IMR-90 (cell line): ENCODE measurements around the gene PVALEF. TPM values are rescaled to one million over a fixed set of nuclear protein-coding genes. Genes with fewer than 3 reads are reported as not detected.

ENCODE experiments used
- ATAC-seq: fragments of 200-7000 bp; cut with Tn5 transposase; 2 replicates; pipeline ENCODE4 v1.9.1; 2020; ENCODE audit warnings: low read depth, mild to moderate bottlenecking, moderate library complexity
- BruUV-seq: library from RNA; stranded (reverse); fragments of 400-500 nt; replicated peaks from 2 replicates; lab custom pipeline; 2021; lab: Mats Ljungman, UMichigan
- CTCF ChIA-PET: fragments of 300-600 bp; formaldehyde crosslinking; extraction: SDS; loops from one replicate; lab custom pipeline; 2021; ENCODE audit warnings: antibody characterized with exemption; lab: Yijun Ruan, JAX
- POLR2A ChIA-PET: fragments of 300-600 bp; sonication (Branson Sonifier 250); formaldehyde crosslinking; loops from one replicate; lab custom pipeline; 2022; ENCODE audit warnings: antibody characterized with exemption; ENCODE audit not compliant: unreplicated experiment; lab: Charles Lee
- DNase-seq: peaks from one replicate; pipeline ENCODE4 v3.0.0; 2013
- H2AFZ ChIP-seq: replicated peaks from 2 replicates; pipeline ENCODE3; 2013; ENCODE audit warnings: low read length, mild to moderate bottlenecking; ENCODE audit not compliant: poor library complexity
- H2AK5ac ChIP-seq: 2 replicates; pipeline ENCODE4 v1.6.1; 2013; ENCODE audit warnings: low read depth, low read length, inconsistent platforms
- H2AK9ac ChIP-seq: replicated peaks from 2 replicates; pipeline ENCODE3; 2013; ENCODE audit warnings: mild to moderate bottlenecking, low read depth, low read length, moderate library complexity; ENCODE audit not compliant: poor library complexity
- H2BK120ac ChIP-seq: 2 replicates; pipeline ENCODE4 v1.6.1; 2013; ENCODE audit warnings: low read depth, low read length, inconsistent platforms
- H2BK15ac ChIP-seq: 3 replicates; pipeline ENCODE4 v1.6.1; 2013; ENCODE audit warnings: low read depth, low read length, inconsistent platforms
- H2BK20ac ChIP-seq: 2 replicates; pipeline ENCODE4 v1.6.1; 2013; ENCODE audit warnings: low read depth, mild to moderate bottlenecking, inconsistent platforms, low read length, moderate library complexity
- H2BK5ac ChIP-seq: 2 replicates; pipeline ENCODE4 v1.6.1; 2013; ENCODE audit warnings: mild to moderate bottlenecking, low read depth, low read length, inconsistent platforms; ENCODE audit not compliant: poor library complexity, severe bottlenecking
- H3K14ac ChIP-seq: replicated peaks from 2 replicates; pipeline ENCODE4 v1.6.1; 2013; ENCODE audit warnings: low read depth, low read length, inconsistent platforms
- H3K18ac ChIP-seq: 2 replicates; pipeline ENCODE4 v1.6.1; 2013; ENCODE audit warnings: low read depth, low read length, control low read depth
- H3K23ac ChIP-seq: 2 replicates; pipeline ENCODE4 v1.6.1; 2013; ENCODE audit warnings: low read depth, low read length, inconsistent platforms
- H3K27ac ChIP-seq: 2 replicates; pipeline ENCODE4 v1.5.1; 2013; ENCODE audit warnings: mild to moderate bottlenecking, control low read depth, low read length; ENCODE audit not compliant: insufficient read depth
- H3K27me3 ChIP-seq: 2 replicates; pipeline ENCODE4 v1.6.1; 2013; ENCODE audit warnings: low read length; ENCODE audit not compliant: control insufficient read depth, insufficient read depth
- H3K36me3 ChIP-seq: 2 replicates; pipeline ENCODE4 v1.6.1; 2013; ENCODE audit warnings: low read length, mixed read lengths; ENCODE audit not compliant: control insufficient read depth, insufficient read depth
- H3K4ac ChIP-seq: 2 replicates; pipeline ENCODE4 v1.6.1; 2013; ENCODE audit warnings: low read depth, low read length, inconsistent platforms
- H3K4me1 ChIP-seq: 2 replicates; pipeline ENCODE4 v1.6.1; 2013; ENCODE audit warnings: low read length, mixed read lengths; ENCODE audit not compliant: control insufficient read depth, insufficient read depth
- H3K4me2 ChIP-seq: 2 replicates; pipeline ENCODE4 v1.6.1; 2013; ENCODE audit warnings: low read depth, mild to moderate bottlenecking, control low read depth, low read length, moderate library complexity
- H3K4me3 ChIP-seq: 2 replicates; pipeline ENCODE4 v1.5.1; 2013; ENCODE audit warnings: low read depth, mild to moderate bottlenecking, control low read depth, low read length, moderate library complexity; ENCODE audit not compliant: insufficient read depth
- H3K56ac ChIP-seq: 2 replicates; pipeline ENCODE4 v1.6.1; 2013; ENCODE audit warnings: low read length, inconsistent platforms; ENCODE audit not compliant: insufficient read depth; ENCODE audit errors: extremely low read depth
- H3K79me1 ChIP-seq, 2 experiments: 2 replicates each; pipeline ENCODE4 v1.6.1; 2013; ENCODE audit warnings: low read length in 2 of 2, inconsistent platforms in 1 of 2, low read depth in 1 of 2
- H3K9ac ChIP-seq: 2 replicates; pipeline ENCODE4 v1.6.1; 2013; ENCODE audit warnings: low read depth, low read length, control low read depth
- H3K9me1 ChIP-seq: 2 replicates; pipeline ENCODE4 v1.6.1; 2013; ENCODE audit warnings: low read length, inconsistent platforms; ENCODE audit not compliant: insufficient read depth
- H3K9me3 ChIP-seq: 2 replicates; pipeline ENCODE4 v1.6.1; 2013; ENCODE audit warnings: low read length; ENCODE audit not compliant: control insufficient read depth, insufficient read depth
- H4K20me1 ChIP-seq: 2 replicates; pipeline ENCODE4 v1.6.1; 2013; ENCODE audit warnings: low read length, inconsistent platforms; ENCODE audit not compliant: insufficient read depth
- H4K5ac ChIP-seq: 2 replicates; pipeline ENCODE4 v1.6.1; 2013; ENCODE audit warnings: mild to moderate bottlenecking, low read depth, low read length, control low read depth
- H4K8ac ChIP-seq, 2 experiments: 2 replicates each; pipeline ENCODE4 v1.6.1; 2013; ENCODE audit warnings: low read depth in 2 of 2, low read length in 2 of 2, control low read depth in 1 of 2, inconsistent platforms in 1 of 2
- H4K91ac ChIP-seq: 2 replicates; pipeline ENCODE4 v1.6.1; 2013; ENCODE audit warnings: low read depth, low read length, inconsistent platforms; ENCODE audit not compliant: insufficient read depth
- CEBPB ChIP-seq: IDR thresholded peaks from 2 replicates; pipeline ENCODE4 v1.6.1; 2012; ENCODE audit warnings: low read depth, low read length, improper control_type of control experiment
- ELK1 ChIP-seq: fragments of 150-350 bp; IDR thresholded peaks from 2 replicates; pipeline ENCODE4 v1.6.1; 2016; ENCODE audit warnings: low read depth, mild to moderate bottlenecking, low read length, moderate library complexity, borderline replicate concordance
- MAFK ChIP-seq: IDR thresholded peaks from 2 replicates; pipeline ENCODE4 v1.6.1; 2012; ENCODE audit warnings: low read depth, low read length, improper control_type of control experiment
- NFE2L2 ChIP-seq: fragments of 150-350 bp; IDR thresholded peaks from 2 replicates; pipeline ENCODE4 v1.6.1; 2016; ENCODE audit warnings: low read depth, mild to moderate bottlenecking, low read length
- POLR2A ChIP-seq: IDR thresholded peaks from 2 replicates; pipeline ENCODE4 v1.6.1; 2012; ENCODE audit warnings: mild to moderate bottlenecking, low read depth, low read length
- RAD21 ChIP-seq: IDR thresholded peaks from 2 replicates; pipeline ENCODE4 v1.6.1; 2012; ENCODE audit warnings: low read length, improper control_type of control experiment
- RFX5 ChIP-seq: IDR thresholded peaks from 2 replicates; pipeline ENCODE4 v1.8.0; 2012; ENCODE audit warnings: low read depth, mild to moderate bottlenecking, low read length, moderate library complexity
- SMC3 ChIP-seq: fragments of 150-350 bp; IDR thresholded peaks from 2 replicates; pipeline ENCODE4 v1.6.1; 2016; ENCODE audit warnings: low read depth, mild to moderate bottlenecking, antibody characterized with exemption, low read length, moderate library complexity
- USF2 ChIP-seq: fragments of 150-350 bp; IDR thresholded peaks from 2 replicates; pipeline ENCODE4 v1.6.1; 2017; ENCODE audit warnings: mild to moderate bottlenecking, antibody characterized with exemption, low read length, low read depth
- WGBS, 2 experiments: methylation state at CpG; one replicate each; pipeline versions ENCODE4 v1.1.5 to v1.1.7; 2013; ENCODE audit warnings: missing lambda C conversion rate in 2 of 2; ENCODE audit not compliant: insufficient read length in 1 of 2; ENCODE audit errors: extremely low coverage in 2 of 2; 5-methylcytosine and 5-hydroxymethylcytosine counted together
- dilution Hi-C: fragments of 300-500 bp; cut with HindIII; formaldehyde crosslinking; loops from one replicate; pipeline ENCODE4 v1.14.3; 2018; ENCODE audit warnings: low sequenced_read_pairs; ENCODE audit not compliant: unreplicated experiment
- in situ Hi-C: fragments of 300-500 bp; cut with MboI; formaldehyde crosslinking; loops from 3 replicates; pipeline ENCODE4 v1.14.3; 2019; ENCODE audit warnings: low sequenced_read_pairs, inconsistent platforms, mixed read lengths
- intact Hi-C: fragments of 100-400 bp; cut with micrococcal nuclease; formaldehyde crosslinking; loops from 2 replicates; pipeline ENCODE4 v1.10.0; 2022
- polyA plus RNA-seq, 3 experiments: library from polyadenylated mRNA; depleted of rRNA; stranded (reverse); fragments of >200 nt; gene quantifications; 2 replicates each; pipeline ENCODE4 v1.2.3, GENCODE V29; 2012; ENCODE audit warnings: low replicate concordance in 1 of 3
- total RNA-seq: library from RNA; depleted of rRNA; stranded (reverse); fragments of >200 nt; gene quantifications from 2 replicates; pipeline ENCODE4 v1.2.3, GENCODE V29; 2012

The PVALEF gene
- total and polyA plus RNA-seq, 2 of the 4 experiments (the other 2 are of a cell fraction) = not detected

- Histone ChIP-seq H3K14ac (no peak overlapping the region), H4K20me1 (no peaks in the 10 kb centered on the region), H3K18ac (no peak overlapping the region), H2BK15ac (no peak overlapping the region), H3K27ac (no peak overlapping the region), H4K91ac (no peak overlapping the region), H2BK20ac (no peak overlapping the region), H3K4me1 (peaks cover 3% of the 10 kb centered on the region), H2AK9ac (peak overlapping the region; percentile 28), H3K79me1 (no peaks in the 10 kb centered on the region), H2AK5ac (no peak overlapping the region), H3K4me3 (no peak overlapping the region), H3K23ac (no peak overlapping the region), H4K8ac (no peak overlapping the region), H3K4ac (no peak overlapping the region), H3K9me3 (no peaks in the 10 kb centered on the region), H3K56ac (no peak overlapping the region), H4K5ac (no peak overlapping the region), H2BK5ac (no peak overlapping the region), H2BK120ac (no peak overlapping the region), H3K27me3 (peaks cover 33% of the 10 kb centered on the region), H3K4me2 (no peak overlapping the region), H3K9me1 (no peaks in the 10 kb centered on the region), H3K36me3 (no peaks in the 10 kb centered on the region), H3K9ac (no peak overlapping the region), H2AFZ (peak overlapping the region; percentile 6)
- no TSS peak for BruUV-seq
- intact Hi-C loops (no loop called here), in situ Hi-C loops (no loop called here), dilution Hi-C loops (no loop called here)
- ChIA-PET CTCF (no interaction called here), POLR2A (no interaction called here)
- DNase-seq (no peak), ATAC-seq (no peak)
- 28% methylated on average over 46 of the region's 109 CpGs; no CpG with 5 or more reads in 1 of the 2 experiments for WGBS, 2 experiments
- TF ChIP-seq MAFK = no peak
- TF ChIP-seq RFX5 = no peak
- TF ChIP-seq RAD21 = no peak
- no peak for TF ChIP-seq USF2
- TF ChIP-seq POLR2A = no peak
- TF ChIP-seq NFE2L2 = no peak
- TF ChIP-seq CEBPB = no peak
- no peak for TF ChIP-seq SMC3
- no peak for TF ChIP-seq ELK1
These were observed 43.2 kb upstream of the PVALEF start for GRCh38 chr17:81121841-81122733.
